SK-N-SH (cell line): ENCODE results near the gene DPPA2. TPM values are rescaled to one million over a fixed set of nuclear protein-coding genes. Genes with fewer than 3 reads are reported as not detected.

Experiments used
- CTCF ChIA-PET: fragments of 300-600, 350-600 bp; formaldehyde crosslinking; extraction: SDS; loops from one replicate; lab custom pipeline; 2021; lab: Yijun Ruan, JAX
- POLR2A ChIA-PET: fragments of 350-600 bp; sonication (Branson Sonifier 250); formaldehyde crosslinking; extraction: SDS; loops from one replicate; lab custom pipeline; 2020; ENCODE audit warnings: antibody characterized with exemption, inconsistent platforms; lab: Yijun Ruan, JAX
- DNase-seq: peaks from one replicate; pipeline ENCODE4 v3.0.0; 2012
- H2AFZ ChIP-seq: fragments of 200-600 bp; sonication (generic); 2 replicates; pipeline ENCODE4 v1.8.1; 2016; ENCODE audit warnings: antibody characterized with exemption, mild to moderate bottlenecking, low read depth
- H3F3A ChIP-seq: fragments of 200-600 bp; sonication (generic); replicated peaks from 2 replicates; pipeline ENCODE3; 2016; ENCODE audit warnings: antibody characterized with exemption, mild to moderate bottlenecking; ENCODE audit not compliant: insufficient read depth
- H3K27ac ChIP-seq, 2 experiments: fragments of 200-500 bp in 1 of 2; fragments of 200-600 bp in 1 of 2; sonication (Bioruptor generic) in 1 of 2; sonication (generic), shearing (Covaris generic) in 1 of 2; 2 replicates each; pipeline versions ENCODE4 v1.5.1 to v1.6.1; 2014 to 2016; ENCODE audit warnings: low read depth in 2 of 2, inconsistent platforms in 1 of 2, low read length in 1 of 2, mild to moderate bottlenecking in 1 of 2, mixed read lengths in 1 of 2
- H3K27me3 ChIP-seq: fragments of 200-600 bp; sonication (generic), shearing (Covaris generic); 2 replicates; pipeline ENCODE4 v1.6.1; 2016; ENCODE audit warnings: mixed run types; ENCODE audit not compliant: insufficient read depth
- H3K36me3 ChIP-seq, 2 experiments: fragments of 200-500 bp in 1 of 2; fragments of 200-600 bp in 1 of 2; sonication (Bioruptor generic) in 1 of 2; sonication (generic) in 1 of 2; replicated peaks in 1 of 2; 2 replicates each; pipeline versions ENCODE3 to v1.5.1; 2014 to 2016; ENCODE audit warnings: low read length in 1 of 2, mild to moderate bottlenecking in 1 of 2; ENCODE audit not compliant: insufficient read depth in 2 of 2, control insufficient read depth in 1 of 2
- H3K4me1 ChIP-seq, 2 experiments: fragments of 200-500 bp in 1 of 2; fragments of 200-600 bp in 1 of 2; sonication (Bioruptor generic) in 1 of 2; sonication (generic), shearing (Covaris generic) in 1 of 2; 2 replicates each; pipeline versions ENCODE4 v1.5.1 to v1.6.1; 2014 to 2016; ENCODE audit warnings: low read depth in 1 of 2, low read length in 1 of 2, mixed run types in 1 of 2; ENCODE audit not compliant: insufficient read depth in 2 of 2, control insufficient read depth in 1 of 2
- H3K4me2 ChIP-seq: fragments of 200-600 bp; sonication (generic), shearing (Covaris generic); 2 replicates; pipeline ENCODE4 v1.6.1; 2017; ENCODE audit warnings: mixed run types
- H3K4me3 ChIP-seq, 2 experiments: fragments of 200-500 bp in 1 of 2; fragments of 200-600 bp in 1 of 2; sonication (Bioruptor generic) in 1 of 2; sonication (generic), shearing (Covaris generic) in 1 of 2; 2 replicates each; pipeline versions ENCODE4 v1.5.1 to v1.8.1; 2014 to 2016; ENCODE audit warnings: low read depth in 2 of 2, inconsistent platforms in 1 of 2, low read length in 1 of 2, mild to moderate bottlenecking in 1 of 2, mixed read lengths in 1 of 2, moderate library complexity in 1 of 2
- H3K79me2 ChIP-seq: fragments of 200-600 bp; sonication (generic); 2 replicates; pipeline ENCODE4 v1.8.1; 2017; ENCODE audit warnings: mild to moderate bottlenecking; ENCODE audit not compliant: insufficient read depth
- H3K9ac ChIP-seq: fragments of 200-600 bp; sonication (generic); 2 replicates; pipeline ENCODE4 v1.6.1; 2017; ENCODE audit warnings: mixed run types
- H3K9me2 ChIP-seq: fragments of 200-600 bp; sonication (generic); 2 replicates; pipeline ENCODE4 v1.6.1; 2017; ENCODE audit warnings: mixed run types
- H3K9me3 ChIP-seq: fragments of 200-600 bp; sonication (generic); 2 replicates; pipeline ENCODE4 v1.6.1; 2017; ENCODE audit warnings: mixed run types, mild to moderate bottlenecking, moderate library complexity
- H4K20me1 ChIP-seq: fragments of 200-600 bp; sonication (generic); 2 replicates; pipeline ENCODE4 v1.6.1; 2017; ENCODE audit warnings: mild to moderate bottlenecking, mixed run types; ENCODE audit not compliant: insufficient read depth
- CHD2 ChIP-seq: fragments of 150-350 bp; IDR thresholded peaks from 2 replicates; pipeline ENCODE4 v1.6.1; 2018; ENCODE audit warnings: low read length; ENCODE audit not compliant: partially characterized antibody
- ELF1 ChIP-seq: IDR thresholded peaks from 2 replicates; pipeline ENCODE4 v1.4.0; 2012
- EP300 ChIP-seq, 2 experiments: IDR thresholded peaks; 2 replicates each; pipeline versions ENCODE4 v1.4.0 to v1.6.1; 2012; ENCODE audit warnings: borderline replicate concordance in 1 of 2, low read depth in 1 of 2, low read length in 1 of 2
- FOXJ3 ChIP-seq: sonication (generic); formaldehyde crosslinking; IDR thresholded peaks from 2 replicates; pipeline ENCODE4 v1.5.1; 2020; ENCODE audit warnings: mild to moderate bottlenecking, missing genetic modification reagents
- GABPA ChIP-seq: IDR thresholded peaks from 2 replicates; pipeline ENCODE4 v1.4.0; 2012; ENCODE audit warnings: low read depth, mild to moderate bottlenecking
- IRF3 ChIP-seq: fragments of 150-350 bp; IDR thresholded peaks from 2 replicates; pipeline ENCODE4 v1.6.1; 2016; ENCODE audit warnings: mild to moderate bottlenecking, low read depth, low read length
- JUND ChIP-seq: IDR thresholded peaks from 2 replicates; pipeline ENCODE4 v1.4.0; 2012
- MAX ChIP-seq: IDR thresholded peaks from 2 replicates; pipeline ENCODE4 v1.4.0; 2012; ENCODE audit warnings: low read depth
- MEF2A ChIP-seq: IDR thresholded peaks from 2 replicates; pipeline ENCODE4 v1.4.0; 2012; ENCODE audit warnings: low read depth, borderline replicate concordance
- MXI1 ChIP-seq: IDR thresholded peaks from 2 replicates; pipeline ENCODE4 v1.6.1; 2012; ENCODE audit warnings: mild to moderate bottlenecking, low read depth, low read length, improper control_type of control experiment
- NFIC ChIP-seq: IDR thresholded peaks from 2 replicates; pipeline ENCODE4 v1.4.0; 2012; ENCODE audit warnings: borderline replicate concordance
- PBX3 ChIP-seq: IDR thresholded peaks from 2 replicates; pipeline ENCODE4; 2012
- POLR2AphosphoS5 ChIP-seq: IDR thresholded peaks from 2 replicates; pipeline ENCODE4 v1.6.1; 2012; ENCODE audit warnings: low read depth, low read length
- REST ChIP-seq: IDR thresholded peaks from 2 replicates; pipeline ENCODE4 v1.6.1; 2012; ENCODE audit warnings: mild to moderate bottlenecking, low read depth, low read length, moderate library complexity
- RFX5 ChIP-seq: IDR thresholded peaks from 2 replicates; pipeline ENCODE4 v1.6.1; 2012; ENCODE audit warnings: mild to moderate bottlenecking, improper control_type of control experiment, low read length
- TCF12 ChIP-seq: IDR thresholded peaks from 2 replicates; pipeline ENCODE4 v1.4.0; 2012
- USF1 ChIP-seq: IDR thresholded peaks from 2 replicates; pipeline ENCODE4 v1.4.0; 2012; ENCODE audit warnings: low read depth, borderline replicate concordance
- USF2 ChIP-seq: fragments of 150-350 bp; IDR thresholded peaks from 2 replicates; pipeline ENCODE4 v1.6.1; 2017; ENCODE audit warnings: antibody characterized with exemption, low read length, low read depth, borderline replicate concordance
- ZBTB33 ChIP-seq: IDR thresholded peaks from 2 replicates; pipeline ENCODE4 v1.4.0; 2012; ENCODE audit warnings: low read depth, borderline replicate concordance
- WGBS: methylation state at CpG from one replicate; pipeline ENCODE4 v1.1.6; 2017; ENCODE audit warnings: low lambda C conversion rate; 5-methylcytosine and 5-hydroxymethylcytosine counted together
- polyA plus RNA-seq, 3 experiments: library from polyadenylated mRNA; depleted of rRNA; stranded (reverse); fragments of >200 nt; gene quantifications; 2 replicates each; pipeline ENCODE4 v1.2.3, GENCODE V29; 2012

The DPPA2 gene
- polyA plus RNA-seq, 1 of the 3 experiments (the other 2 are of a cell fraction): not detected

GRCh38 chr3:109257269-109257668 is 59.0 kb downstream of the DPPA2 start:
- H3K4me2 ChIP-seq: peak overlapping the region; percentile 55; the same call in 1 of the 2 replicates
- ChIA-PET CTCF (no interaction called here), POLR2A (no interaction called here)
- peak overlapping the region; percentile 51; the same call in 1 of the 2 replicates for H3K9ac ChIP-seq
- no peaks in the 10 kb centered on the region for H3K79me2 ChIP-seq
- H3K27me3 ChIP-seq: no peaks in the 10 kb centered on the region
- no peaks in the 10 kb centered on the region for H4K20me1 ChIP-seq
- WGBS: 21% methylated on average over 2 of the region's 2 CpGs
- TF ChIP-seq USF2 (no peak), MEF2A (peak; percentile 77; the same call in 1 of the 2 replicates), MXI1 (no peak), POLR2AphosphoS5 (0 out of 2 replicates have a peak, but pooled peaks have one; percentile 21), ELF1 (no peak), EP300 (IDR thresholded peaks at IDR 0.05; ENCODE audit: borderline replicate concordance in 1 of 2, low read depth in 1 of 2, low read length in 1 of 2) (peak in 1 of 2 experiments; percentile 52; a peak in 1 of 4 replicates), IRF3 (no peak), FOXJ3 (CRISPR knock-in tag) (no peak), CHD2 (no peak), TCF12 (peak; percentile 69; the same call in 1 of the 2 replicates), JUND (0 out of 2 replicates have a peak, but pooled peaks have one; percentile 41), PBX3 (peak; percentile 81)
- no peak overlapping the region; the same call in 1 of the 2 replicates for H2AFZ ChIP-seq
- peaks cover 0 to 5% of the 10 kb centered on the region in 2 experiments; a peak in 1 of 4 replicates for H3K4me1 ChIP-seq
- no peak for DNase-seq
- no peaks in the 10 kb centered on the region for H3F3A ChIP-seq
- no peaks in the 10 kb centered on the region for H3K9me2 ChIP-seq
- H3K27ac ChIP-seq: peak overlapping the region; percentile 8 to 86; a peak in 3 of 4 replicates
- no peak overlapping the region; a peak in 1 of 4 replicates for H3K4me3 ChIP-seq
- no peaks in the 10 kb centered on the region for H3K36me3 ChIP-seq
- no peaks in the 10 kb centered on the region for H3K9me3 ChIP-seq

GRCh38 chr3:109254770-109255169 is 61.5 kb downstream of the DPPA2 start:
- Histone ChIP-seq H3K4me2 (no peak overlapping the region), H3K79me2 (no peaks in the 10 kb centered on the region), H3K36me3 (no peaks in the 10 kb centered on the region), H3F3A (no peaks in the 10 kb centered on the region), H3K4me3 (no peak overlapping the region), H3K27ac (no peak overlapping the region), H3K27me3 (no peaks in the 10 kb centered on the region), H2AFZ (no peak overlapping the region), H3K9me2 (no peaks in the 10 kb centered on the region), H4K20me1 (no peaks in the 10 kb centered on the region), H3K4me1 (peaks cover 0 to 5% of the 10 kb centered on the region in 2 experiments; a peak in 1 of 4 replicates), H3K9me3 (no peaks in the 10 kb centered on the region), H3K9ac (no peak overlapping the region)
- ChIA-PET CTCF (no interaction called here), POLR2A (no interaction called here)
- WGBS: 52% methylated on average over 5 of the region's 5 CpGs
- DNase-seq: no peak
- TF ChIP-seq MAX: no peak
- TF ChIP-seq ZBTB33: no peak
- no peak for TF ChIP-seq MXI1
- TF ChIP-seq JUND: no peak
- no peak for TF ChIP-seq REST
- no peak for TF ChIP-seq RFX5
- TF ChIP-seq NFIC: no peak
- no peak for TF ChIP-seq GABPA
- no peak for TF ChIP-seq USF1
